IMR-90 (cell line): ENCODE results near the gene RPS6KL1. TPM values are rescaled to one million over a fixed set of nuclear protein-coding genes. Genes with fewer than 3 reads are reported as not detected.
A peak's percentile ranks its signal among the peaks of the same experiment; 100 is the strongest.

Experiments
- ATAC-seq: fragments of 200-7000 bp; cut with Tn5 transposase; 2 replicates; pipeline ENCODE4 v1.9.1; 2020; ENCODE audit warnings: low read depth, mild to moderate bottlenecking, moderate library complexity
- BruUV-seq: library from RNA; stranded (reverse); fragments of 400-500 nt; replicated peaks from 2 replicates; lab custom pipeline; 2021; lab: Mats Ljungman, UMichigan
- CTCF ChIA-PET: fragments of 300-600 bp; formaldehyde crosslinking; extraction: SDS; loops from one replicate; lab custom pipeline; 2021; ENCODE audit warnings: antibody characterized with exemption; lab: Yijun Ruan, JAX
- POLR2A ChIA-PET: fragments of 300-600 bp; sonication (Branson Sonifier 250); formaldehyde crosslinking; loops from one replicate; lab custom pipeline; 2022; ENCODE audit warnings: antibody characterized with exemption; ENCODE audit not compliant: unreplicated experiment; lab: Charles Lee
- DNase-seq: peaks from one replicate; pipeline ENCODE4 v3.0.0; 2013
- H2AFZ ChIP-seq: replicated peaks from 2 replicates; pipeline ENCODE3; 2013; ENCODE audit warnings: low read length, mild to moderate bottlenecking; ENCODE audit not compliant: poor library complexity
- H2AK5ac ChIP-seq: 2 replicates; pipeline ENCODE4 v1.6.1; 2013; ENCODE audit warnings: low read depth, low read length, inconsistent platforms
- H2AK9ac ChIP-seq: replicated peaks from 2 replicates; pipeline ENCODE3; 2013; ENCODE audit warnings: mild to moderate bottlenecking, low read depth, low read length, moderate library complexity; ENCODE audit not compliant: poor library complexity
- H2BK120ac ChIP-seq: 2 replicates; pipeline ENCODE4 v1.6.1; 2013; ENCODE audit warnings: low read depth, low read length, inconsistent platforms
- H2BK15ac ChIP-seq: 3 replicates; pipeline ENCODE4 v1.6.1; 2013; ENCODE audit warnings: low read depth, low read length, inconsistent platforms
- H2BK20ac ChIP-seq: 2 replicates; pipeline ENCODE4 v1.6.1; 2013; ENCODE audit warnings: low read depth, mild to moderate bottlenecking, inconsistent platforms, low read length, moderate library complexity
- H2BK5ac ChIP-seq: 2 replicates; pipeline ENCODE4 v1.6.1; 2013; ENCODE audit warnings: mild to moderate bottlenecking, low read depth, low read length, inconsistent platforms; ENCODE audit not compliant: poor library complexity, severe bottlenecking
- H3K14ac ChIP-seq: replicated peaks from 2 replicates; pipeline ENCODE4 v1.6.1; 2013; ENCODE audit warnings: low read depth, low read length, inconsistent platforms
- H3K18ac ChIP-seq: 2 replicates; pipeline ENCODE4 v1.6.1; 2013; ENCODE audit warnings: low read depth, low read length, control low read depth
- H3K23ac ChIP-seq: 2 replicates; pipeline ENCODE4 v1.6.1; 2013; ENCODE audit warnings: low read depth, low read length, inconsistent platforms
- H3K27ac ChIP-seq: 2 replicates; pipeline ENCODE4 v1.5.1; 2013; ENCODE audit warnings: mild to moderate bottlenecking, control low read depth, low read length; ENCODE audit not compliant: insufficient read depth
- H3K27me3 ChIP-seq: 2 replicates; pipeline ENCODE4 v1.6.1; 2013; ENCODE audit warnings: low read length; ENCODE audit not compliant: control insufficient read depth, insufficient read depth
- H3K36me3 ChIP-seq: 2 replicates; pipeline ENCODE4 v1.6.1; 2013; ENCODE audit warnings: low read length, mixed read lengths; ENCODE audit not compliant: control insufficient read depth, insufficient read depth
- H3K4ac ChIP-seq: 2 replicates; pipeline ENCODE4 v1.6.1; 2013; ENCODE audit warnings: low read depth, low read length, inconsistent platforms
- H3K4me1 ChIP-seq: 2 replicates; pipeline ENCODE4 v1.6.1; 2013; ENCODE audit warnings: low read length, mixed read lengths; ENCODE audit not compliant: control insufficient read depth, insufficient read depth
- H3K4me2 ChIP-seq: 2 replicates; pipeline ENCODE4 v1.6.1; 2013; ENCODE audit warnings: low read depth, mild to moderate bottlenecking, control low read depth, low read length, moderate library complexity
- H3K4me3 ChIP-seq: 2 replicates; pipeline ENCODE4 v1.5.1; 2013; ENCODE audit warnings: low read depth, mild to moderate bottlenecking, control low read depth, low read length, moderate library complexity; ENCODE audit not compliant: insufficient read depth
- H3K56ac ChIP-seq: 2 replicates; pipeline ENCODE4 v1.6.1; 2013; ENCODE audit warnings: low read length, inconsistent platforms; ENCODE audit not compliant: insufficient read depth; ENCODE audit errors: extremely low read depth
- H3K79me1 ChIP-seq, 2 experiments: 2 replicates each; pipeline ENCODE4 v1.6.1; 2013; ENCODE audit warnings: low read length in 2 of 2, inconsistent platforms in 1 of 2, low read depth in 1 of 2
- H3K9ac ChIP-seq: 2 replicates; pipeline ENCODE4 v1.6.1; 2013; ENCODE audit warnings: low read depth, low read length, control low read depth
- H3K9me1 ChIP-seq: 2 replicates; pipeline ENCODE4 v1.6.1; 2013; ENCODE audit warnings: low read length, inconsistent platforms; ENCODE audit not compliant: insufficient read depth
- H3K9me3 ChIP-seq: 2 replicates; pipeline ENCODE4 v1.6.1; 2013; ENCODE audit warnings: low read length; ENCODE audit not compliant: control insufficient read depth, insufficient read depth
- H4K20me1 ChIP-seq: 2 replicates; pipeline ENCODE4 v1.6.1; 2013; ENCODE audit warnings: low read length, inconsistent platforms; ENCODE audit not compliant: insufficient read depth
- H4K5ac ChIP-seq: 2 replicates; pipeline ENCODE4 v1.6.1; 2013; ENCODE audit warnings: mild to moderate bottlenecking, low read depth, low read length, control low read depth
- H4K8ac ChIP-seq, 2 experiments: 2 replicates each; pipeline ENCODE4 v1.6.1; 2013; ENCODE audit warnings: low read depth in 2 of 2, low read length in 2 of 2, control low read depth in 1 of 2, inconsistent platforms in 1 of 2
- H4K91ac ChIP-seq: 2 replicates; pipeline ENCODE4 v1.6.1; 2013; ENCODE audit warnings: low read depth, low read length, inconsistent platforms; ENCODE audit not compliant: insufficient read depth
- BHLHE40 ChIP-seq: fragments of 150-350 bp; IDR thresholded peaks from 2 replicates; pipeline ENCODE4 v1.6.1; 2016; ENCODE audit warnings: mild to moderate bottlenecking, low read depth, low read length
- CEBPB ChIP-seq: IDR thresholded peaks from 2 replicates; pipeline ENCODE4 v1.6.1; 2012; ENCODE audit warnings: low read depth, low read length, improper control_type of control experiment
- CHD1 ChIP-seq: IDR thresholded peaks from 2 replicates; pipeline ENCODE4 v1.6.1; 2012; ENCODE audit warnings: low read depth, low read length, improper control_type of control experiment
- FOS ChIP-seq: fragments of 150-350 bp; IDR thresholded peaks from 2 replicates; pipeline ENCODE4 v1.6.1; 2016; ENCODE audit warnings: low read depth, low read length
- MAZ ChIP-seq: IDR thresholded peaks from 2 replicates; pipeline ENCODE4 v1.6.1; 2012; ENCODE audit warnings: low read depth, mild to moderate bottlenecking, low read length, improper control_type of control experiment, moderate library complexity, borderline replicate concordance
- MXI1 ChIP-seq: IDR thresholded peaks from 2 replicates; pipeline ENCODE4 v1.6.1; 2012; ENCODE audit warnings: low read depth, mild to moderate bottlenecking, low read length, moderate library complexity, borderline replicate concordance
- NFE2L2 ChIP-seq: fragments of 150-350 bp; IDR thresholded peaks from 2 replicates; pipeline ENCODE4 v1.6.1; 2016; ENCODE audit warnings: low read depth, mild to moderate bottlenecking, low read length
- RAD21 ChIP-seq: IDR thresholded peaks from 2 replicates; pipeline ENCODE4 v1.6.1; 2012; ENCODE audit warnings: low read length, improper control_type of control experiment
- RCOR1 ChIP-seq: IDR thresholded peaks from 2 replicates; pipeline ENCODE4 v1.6.1; 2012; ENCODE audit warnings: mild to moderate bottlenecking, low read length, improper control_type of control experiment; ENCODE audit not compliant: insufficient replicate concordance
- RFX5 ChIP-seq: IDR thresholded peaks from 2 replicates; pipeline ENCODE4 v1.8.0; 2012; ENCODE audit warnings: low read depth, mild to moderate bottlenecking, low read length, moderate library complexity
- USF2 ChIP-seq: fragments of 150-350 bp; IDR thresholded peaks from 2 replicates; pipeline ENCODE4 v1.6.1; 2017; ENCODE audit warnings: mild to moderate bottlenecking, antibody characterized with exemption, low read length, low read depth
- WGBS, 2 experiments: methylation state at CpG; one replicate each; pipeline versions ENCODE4 v1.1.5 to v1.1.7; 2013; ENCODE audit warnings: missing lambda C conversion rate in 2 of 2; ENCODE audit not compliant: insufficient read length in 1 of 2; ENCODE audit errors: extremely low coverage in 2 of 2; 5-methylcytosine and 5-hydroxymethylcytosine counted together
- dilution Hi-C: fragments of 300-500 bp; cut with HindIII; formaldehyde crosslinking; loops from one replicate; pipeline ENCODE4 v1.14.3; 2018; ENCODE audit warnings: low sequenced_read_pairs; ENCODE audit not compliant: unreplicated experiment
- in situ Hi-C: fragments of 300-500 bp; cut with MboI; formaldehyde crosslinking; loops from 3 replicates; pipeline ENCODE4 v1.14.3; 2019; ENCODE audit warnings: low sequenced_read_pairs, inconsistent platforms, mixed read lengths
- intact Hi-C: fragments of 100-400 bp; cut with micrococcal nuclease; formaldehyde crosslinking; loops from 2 replicates; pipeline ENCODE4 v1.10.0; 2022
- polyA plus RNA-seq, 3 experiments: library from polyadenylated mRNA; depleted of rRNA; stranded (reverse); fragments of >200 nt; gene quantifications; 2 replicates each; pipeline ENCODE4 v1.2.3, GENCODE V29; 2012; ENCODE audit warnings: low replicate concordance in 1 of 3
- total RNA-seq: library from RNA; depleted of rRNA; stranded (reverse); fragments of >200 nt; gene quantifications from 2 replicates; pipeline ENCODE4 v1.2.3, GENCODE V29; 2012
- TF ChIP-seq, protein P1 (sequence below): conservative IDR thresholded peaks from 2 replicates; pipeline ENCODE4 v1.5.1; 2012; ENCODE audit warnings: mild to moderate bottlenecking, low read depth, low read length, improper control_type of control experiment
- TF ChIP-seq, protein P2 (sequence below): fragments of 150-350 bp; IDR thresholded peaks from 2 replicates; pipeline ENCODE4 v1.6.1; 2016; ENCODE audit warnings: low read depth, mild to moderate bottlenecking, low read length, moderate library complexity, borderline replicate concordance

RPS6KL1 gene
- total and polyA plus RNA-seq, 2 of the 4 experiments (the other 2 are of a cell fraction), result 0.72 to 1.7 TPM

DNA sequence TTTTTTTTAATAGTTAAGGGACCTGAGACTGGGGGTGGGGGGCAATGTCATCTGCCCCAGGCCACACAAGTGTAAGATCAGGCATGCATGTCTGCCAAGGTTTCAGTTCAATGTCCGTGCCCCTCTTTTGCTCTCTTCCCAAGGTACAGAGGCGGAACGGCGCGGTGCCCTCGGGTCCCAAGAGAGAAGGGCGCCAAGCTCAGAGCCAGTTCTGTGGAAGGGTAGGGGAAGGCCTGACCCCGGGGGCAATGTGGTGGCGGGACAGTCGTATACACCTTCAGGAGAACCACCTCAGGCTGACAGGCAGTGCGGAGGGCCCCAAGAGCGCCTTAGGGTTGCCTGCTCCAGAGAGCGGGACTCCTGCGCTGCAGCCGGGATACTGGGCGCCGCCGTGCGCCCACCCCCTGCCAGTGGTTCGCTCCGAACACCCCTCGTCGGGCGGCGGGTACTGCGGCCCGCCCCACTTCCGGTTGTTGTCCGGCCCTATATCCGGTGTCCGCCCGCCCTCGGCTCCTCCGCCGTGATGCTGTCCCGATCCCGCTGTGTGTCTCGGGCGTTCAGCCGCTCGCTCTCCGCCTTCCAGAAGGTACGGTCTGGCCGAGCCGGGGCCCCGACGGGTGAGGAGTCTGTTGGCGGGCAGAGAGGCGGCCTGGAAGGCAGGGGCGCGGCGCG lies 41.5 kb downstream of the RPS6KL1 start, which contains the start of gene DLST:
DLST (plus strand) TSS at position 486 of the 672 bp plus-strand sequence; CDS start at position 524, 38 bp downstream.
- no peaks in the 10 kb centered on the region; the same call in 1 of the 2 replicates for H3K36me3 ChIP-seq
- peak within 1 kb of the TSS; percentile 87 for H2BK5ac ChIP-seq
- no peaks in the 10 kb centered on the region for H3K27me3 ChIP-seq
- 1% methylated on average over 25 of the region's 53 CpGs; no CpG with 5 or more reads in 1 of the 2 experiments for WGBS, 2 experiments
- peak within 1 kb of the TSS; percentile 84 for H2BK120ac ChIP-seq
- H4K91ac ChIP-seq, result peak within 1 kb of the TSS; percentile 94
- peak within 1 kb of the TSS; percentile 99 for H2AFZ ChIP-seq
- H3K9me1 ChIP-seq, result peaks cover 20% of the 10 kb centered on the region
- H4K20me1 ChIP-seq, result peaks cover 45% of the 10 kb centered on the region
- no TSS peak for BruUV-seq
- peak; percentile 84 for DNase-seq
- ATAC-seq, result peak; percentile 87
- CTCF ChIA-PET, result interaction anchor here (0.9 to 2.6 kb wide), 2 partner anchors 10 to 21 kb away, joined by 8 to 10 read pairs; no protein-coding TSS in a partner anchor
- H2AK9ac ChIP-seq, result peak within 1 kb of the TSS; percentile 95
- H3K4me2 ChIP-seq, result peak within 1 kb of the TSS; percentile 99
- H3K9ac ChIP-seq, result peak within 1 kb of the TSS; percentile 79
- peak within 1 kb of the TSS; percentile 87 for H3K4ac ChIP-seq
- peak within 1 kb of the TSS; percentile 99 for H3K14ac ChIP-seq
- peak within 1 kb of the TSS; percentile 31; the same call in 2 of the 3 replicates for H2BK15ac ChIP-seq
- peak within 1 kb of the TSS; percentile 98 for H3K23ac ChIP-seq
- H3K4me3 ChIP-seq, result peak within 1 kb of the TSS; percentile 94
- intact Hi-C loops (loop anchor here (10.0 kb wide), 1 partner anchor 277 kb away; no protein-coding TSS in a partner anchor), in situ Hi-C loops (no loop called here), dilution Hi-C loops (no loop called here)
- H4K8ac ChIP-seq, result peak within 1 kb of the TSS; percentile 93 to 99
- H4K5ac ChIP-seq, result peak within 1 kb of the TSS; percentile 97
- peak within 1 kb of the TSS; percentile 85 for H3K18ac ChIP-seq
- H3K9me3 ChIP-seq, result no peaks in the 10 kb centered on the region
- peak within 1 kb of the TSS; percentile 89 for H3K27ac ChIP-seq
- H2BK20ac ChIP-seq, result no peak within 1 kb of the TSS
- H3K4me1 ChIP-seq, result peaks cover 21% of the 10 kb centered on the region
- peak within 1 kb of the TSS; percentile 69 for H3K56ac ChIP-seq
- H2AK5ac ChIP-seq, result peak within 1 kb of the TSS; percentile 78
- POLR2A ChIA-PET, result interaction anchor here (0.6 kb wide), 1 partner anchor 10 kb away, joined by 3 read pairs; no protein-coding TSS in a partner anchor
- H3K79me1 ChIP-seq, result peaks cover 4 to 49% of the 10 kb centered on the region in 2 experiments; a peak in 3 of 4 replicates
- TF ChIP-seq CHD1, result peak; percentile 99; the same call in 1 of the 2 replicates
- no peak for TF ChIP-seq CEBPB
- peak; percentile 100 for TF ChIP-seq BHLHE40
- TF ChIP-seq NFE2L2, result no peak
- no peak for TF ChIP-seq RCOR1
- TF ChIP-seq RAD21, result no peak
- TF ChIP-seq, protein P1, sequence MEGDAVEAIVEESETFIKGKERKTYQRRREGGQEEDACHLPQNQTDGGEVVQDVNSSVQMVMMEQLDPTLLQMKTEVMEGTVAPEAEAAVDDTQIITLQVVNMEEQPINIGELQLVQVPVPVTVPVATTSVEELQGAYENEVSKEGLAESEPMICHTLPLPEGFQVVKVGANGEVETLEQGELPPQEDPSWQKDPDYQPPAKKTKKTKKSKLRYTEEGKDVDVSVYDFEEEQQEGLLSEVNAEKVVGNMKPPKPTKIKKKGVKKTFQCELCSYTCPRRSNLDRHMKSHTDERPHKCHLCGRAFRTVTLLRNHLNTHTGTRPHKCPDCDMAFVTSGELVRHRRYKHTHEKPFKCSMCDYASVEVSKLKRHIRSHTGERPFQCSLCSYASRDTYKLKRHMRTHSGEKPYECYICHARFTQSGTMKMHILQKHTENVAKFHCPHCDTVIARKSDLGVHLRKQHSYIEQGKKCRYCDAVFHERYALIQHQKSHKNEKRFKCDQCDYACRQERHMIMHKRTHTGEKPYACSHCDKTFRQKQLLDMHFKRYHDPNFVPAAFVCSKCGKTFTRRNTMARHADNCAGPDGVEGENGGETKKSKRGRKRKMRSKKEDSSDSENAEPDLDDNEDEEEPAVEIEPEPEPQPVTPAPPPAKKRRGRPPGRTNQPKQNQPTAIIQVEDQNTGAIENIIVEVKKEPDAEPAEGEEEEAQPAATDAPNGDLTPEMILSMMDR, result no peak
- TF ChIP-seq, protein P2, sequence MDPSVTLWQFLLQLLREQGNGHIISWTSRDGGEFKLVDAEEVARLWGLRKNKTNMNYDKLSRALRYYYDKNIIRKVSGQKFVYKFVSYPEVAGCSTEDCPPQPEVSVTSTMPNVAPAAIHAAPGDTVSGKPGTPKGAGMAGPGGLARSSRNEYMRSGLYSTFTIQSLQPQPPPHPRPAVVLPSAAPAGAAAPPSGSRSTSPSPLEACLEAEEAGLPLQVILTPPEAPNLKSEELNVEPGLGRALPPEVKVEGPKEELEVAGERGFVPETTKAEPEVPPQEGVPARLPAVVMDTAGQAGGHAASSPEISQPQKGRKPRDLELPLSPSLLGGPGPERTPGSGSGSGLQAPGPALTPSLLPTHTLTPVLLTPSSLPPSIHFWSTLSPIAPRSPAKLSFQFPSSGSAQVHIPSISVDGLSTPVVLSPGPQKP, result 0 out of 2 replicates have a peak, but pooled peaks have one; percentile 19
- no peak for TF ChIP-seq RFX5
- no peak for TF ChIP-seq FOS
- peak; percentile 46; the same call in 1 of the 2 replicates for TF ChIP-seq MAZ
- TF ChIP-seq MXI1, result no peak
- peak; percentile 10; the same call in 1 of the 2 replicates for TF ChIP-seq USF2
